HUES48 (cell line): ENCODE data around the gene ELK1.

ENCODE experiments used
- H3K27ac ChIP-seq: one replicate; pipeline ENCODE4 v1.7.0; 2013; ENCODE audit warnings: low read depth, low read length, inconsistent platforms
- H3K27me3 ChIP-seq: 2 replicates; pipeline ENCODE4 v1.6.1; 2013; ENCODE audit warnings: mild to moderate bottlenecking, low read length; ENCODE audit not compliant: control insufficient read depth, insufficient read depth
- H3K36me3 ChIP-seq: 2 replicates; pipeline ENCODE4 v1.6.1; 2013; ENCODE audit warnings: low read length; ENCODE audit not compliant: control insufficient read depth, insufficient read depth
- H3K4me1 ChIP-seq: 2 replicates; pipeline ENCODE4 v1.6.1; 2013; ENCODE audit warnings: mild to moderate bottlenecking, low read length; ENCODE audit not compliant: control insufficient read depth, insufficient read depth
- H3K4me3 ChIP-seq: 2 replicates; pipeline ENCODE4 v1.5.1; 2013; ENCODE audit warnings: mild to moderate bottlenecking, low read depth, low read length
- H3K9ac ChIP-seq: 2 replicates; pipeline ENCODE4 v1.6.1; 2013; ENCODE audit warnings: mild to moderate bottlenecking, low read depth, low read length, moderate library complexity
- H3K9me3 ChIP-seq: 2 replicates; pipeline ENCODE4 v1.6.1; 2013; ENCODE audit warnings: low read length; ENCODE audit not compliant: control insufficient read depth, insufficient read depth

ELK1 gene

DNA sequence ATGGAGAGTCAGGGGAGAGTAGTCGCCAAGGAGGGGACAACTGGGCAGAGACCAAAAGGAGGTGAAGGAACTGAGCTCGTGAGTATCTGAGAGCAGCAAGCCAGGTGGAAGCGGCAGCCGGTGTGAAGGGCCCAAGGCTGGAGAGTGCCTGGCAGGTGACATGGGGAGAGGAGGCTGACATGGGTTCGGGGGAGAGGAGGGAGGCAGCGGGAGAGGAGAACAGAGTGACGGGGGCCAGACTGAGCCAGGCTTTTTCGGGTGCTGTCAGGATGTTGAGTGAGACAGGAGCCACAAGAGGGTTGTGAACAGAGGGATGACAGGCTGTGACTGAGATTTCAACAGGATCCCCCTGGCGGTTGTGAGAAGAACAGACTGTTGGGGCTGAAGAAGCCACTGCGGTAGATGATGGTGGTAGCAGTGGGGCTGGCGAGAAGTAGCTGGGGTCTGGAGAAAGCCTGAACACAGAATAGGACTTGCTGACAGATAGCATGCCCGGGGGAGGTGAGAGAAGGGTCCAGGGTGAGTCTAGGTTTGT, 5.7 kb downstream of the ELK1 start:
- H3K9ac ChIP-seq = no peak overlapping the region

DNA sequence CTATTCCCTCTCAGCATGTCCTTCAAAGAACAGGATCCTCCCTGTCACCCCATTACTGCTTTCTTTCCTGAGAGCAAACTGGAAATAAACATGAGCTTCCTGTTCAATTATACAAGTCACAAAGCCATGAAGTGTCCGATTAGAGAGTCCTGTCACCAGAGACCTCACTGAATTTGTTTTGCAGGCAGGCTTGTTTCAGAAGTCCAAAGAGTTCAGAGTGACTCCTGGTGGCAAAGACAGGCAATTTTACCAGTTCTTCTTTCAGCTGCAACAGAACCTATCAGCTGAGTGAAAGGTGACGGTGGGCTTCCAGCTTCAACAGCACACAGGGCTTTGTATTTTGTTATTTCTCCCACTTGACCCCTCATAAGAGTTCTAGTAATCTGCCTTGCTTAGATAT, 6.4 kb downstream of the ELK1 start:
- Histone ChIP-seq H3K27me3 (no peaks in the 10 kb centered on the region), H3K4me3 (no peak overlapping the region), H3K9ac (no peak overlapping the region), H3K9me3 (peaks cover 46% of the 10 kb centered on the region), H3K4me1 (no peaks in the 10 kb centered on the region), H3K27ac (no peak overlapping the region), H3K36me3 (peaks cover 50% of the 10 kb centered on the region)

More for the DNA sequence above, 5.7 kb downstream of the ELK1 start:
- no peak overlapping the region for H3K4me3 ChIP-seq
- H3K36me3 ChIP-seq = peaks cover 45% of the 10 kb centered on the region
- peaks cover 47% of the 10 kb centered on the region for H3K9me3 ChIP-seq
- no peaks in the 10 kb centered on the region for H3K27me3 ChIP-seq
- no peak overlapping the region for H3K27ac ChIP-seq
- H3K4me1 ChIP-seq = no peaks in the 10 kb centered on the region

DNA sequence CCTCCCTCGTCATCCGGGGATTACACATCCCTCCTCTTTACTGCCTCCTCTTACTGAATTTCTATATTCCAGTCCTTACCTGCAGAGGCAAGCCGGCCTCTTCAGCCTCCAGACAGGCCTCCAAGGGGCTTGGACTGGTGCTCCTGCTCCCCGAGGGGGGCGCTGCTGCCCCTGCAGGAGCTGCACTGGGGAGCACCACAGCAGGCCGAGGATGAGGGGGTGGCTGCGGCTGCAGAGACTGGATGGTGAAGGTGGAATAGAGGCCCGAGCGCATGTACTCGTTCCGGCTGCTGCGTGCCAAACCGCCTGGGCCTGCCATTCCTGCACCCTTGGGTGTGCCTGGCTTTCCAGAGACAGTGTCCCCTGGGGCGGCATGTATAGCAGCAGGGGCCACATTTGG, 11.5 kb downstream of the ELK1 start:
- H3K9me3 ChIP-seq = peaks cover 41% of the 10 kb centered on the region
- H3K27me3 ChIP-seq = no peaks in the 10 kb centered on the region
- no peak overlapping the region for H3K9ac ChIP-seq
- H3K4me3 ChIP-seq = no peak overlapping the region
- no peak overlapping the region for H3K27ac ChIP-seq
- peaks cover 59% of the 10 kb centered on the region for H3K36me3 ChIP-seq
- H3K4me1 ChIP-seq = no peaks in the 10 kb centered on the region

DNA sequence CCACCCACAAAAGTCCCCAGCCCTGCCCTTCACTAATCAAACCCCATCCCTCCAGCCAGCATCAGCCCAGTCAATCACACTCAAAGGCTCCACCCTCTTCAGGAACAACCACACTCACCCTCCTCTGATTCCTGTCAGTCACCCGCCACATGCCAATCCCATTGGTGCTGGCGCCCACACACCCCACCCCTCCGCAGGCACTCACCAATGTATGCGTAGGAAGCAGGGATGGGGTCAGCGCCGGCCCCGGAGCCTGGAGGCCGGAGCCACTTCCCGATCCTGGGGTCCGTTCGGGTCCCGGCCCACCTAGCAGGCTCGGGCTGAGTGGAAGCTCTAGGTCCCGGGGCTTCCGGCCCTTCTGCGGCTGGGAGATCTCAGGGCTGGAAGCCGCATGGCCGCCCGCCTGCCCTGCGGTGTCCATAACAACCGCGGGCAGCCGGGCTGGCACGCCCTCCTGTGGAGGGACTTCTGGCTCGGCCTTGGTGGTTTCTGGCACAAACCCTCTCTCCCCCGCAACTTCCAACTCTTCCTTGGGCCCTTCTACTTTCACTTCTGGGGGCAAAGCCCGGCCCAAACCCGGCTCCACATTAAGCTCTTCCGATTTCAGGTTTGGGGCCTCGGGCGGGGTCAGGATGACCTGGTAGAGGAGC, 12.7 kb downstream of the ELK1 start:
- Histone ChIP-seq H3K4me3 (no peak overlapping the region), H3K9ac (no peak overlapping the region), H3K36me3 (peaks cover 50% of the 10 kb centered on the region), H3K27ac (no peak overlapping the region), H3K27me3 (no peaks in the 10 kb centered on the region), H3K4me1 (no peaks in the 10 kb centered on the region), H3K9me3 (peaks cover 42% of the 10 kb centered on the region)

DNA sequence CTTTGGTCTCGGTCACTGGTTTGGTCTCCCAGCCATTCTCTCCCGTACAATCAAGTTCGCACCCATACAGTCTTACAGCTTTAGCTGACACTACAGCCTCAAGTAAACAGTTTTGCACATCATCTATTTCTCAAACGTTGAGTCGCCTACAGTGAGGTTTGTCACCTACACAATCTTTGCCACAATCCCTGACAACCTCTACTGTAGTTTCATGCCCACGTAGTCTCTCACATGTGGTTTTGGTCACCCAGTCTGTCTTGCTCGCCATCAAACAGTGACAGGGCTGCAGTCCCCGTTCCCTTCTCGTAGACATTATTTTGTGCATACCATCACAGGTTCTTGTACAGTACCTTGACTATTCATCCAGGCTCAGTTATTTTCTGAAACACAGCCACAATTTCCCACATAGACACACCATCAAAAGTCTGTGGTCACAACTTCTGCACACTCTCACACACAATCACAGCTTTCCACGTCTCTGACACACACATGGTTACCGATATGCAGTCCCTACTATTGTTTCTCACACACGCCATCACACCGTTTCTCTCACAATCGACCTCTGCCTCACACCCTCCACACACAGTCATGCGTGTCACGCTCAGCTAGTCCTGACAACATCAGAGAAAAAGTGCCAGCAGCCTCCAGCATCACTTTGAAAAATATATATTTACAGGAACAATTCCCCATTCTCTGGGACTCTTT, 15.3 kb downstream of the ELK1 start:
- Histone ChIP-seq H3K9me3 (peaks cover 32% of the 10 kb centered on the region), H3K4me1 (no peaks in the 10 kb centered on the region; the same call in 1 of the 2 replicates), H3K9ac (no peak overlapping the region), H3K27ac (no peak overlapping the region), H3K4me3 (no peak overlapping the region), H3K36me3 (peaks cover 31% of the 10 kb centered on the region), H3K27me3 (no peaks in the 10 kb centered on the region)

DNA sequence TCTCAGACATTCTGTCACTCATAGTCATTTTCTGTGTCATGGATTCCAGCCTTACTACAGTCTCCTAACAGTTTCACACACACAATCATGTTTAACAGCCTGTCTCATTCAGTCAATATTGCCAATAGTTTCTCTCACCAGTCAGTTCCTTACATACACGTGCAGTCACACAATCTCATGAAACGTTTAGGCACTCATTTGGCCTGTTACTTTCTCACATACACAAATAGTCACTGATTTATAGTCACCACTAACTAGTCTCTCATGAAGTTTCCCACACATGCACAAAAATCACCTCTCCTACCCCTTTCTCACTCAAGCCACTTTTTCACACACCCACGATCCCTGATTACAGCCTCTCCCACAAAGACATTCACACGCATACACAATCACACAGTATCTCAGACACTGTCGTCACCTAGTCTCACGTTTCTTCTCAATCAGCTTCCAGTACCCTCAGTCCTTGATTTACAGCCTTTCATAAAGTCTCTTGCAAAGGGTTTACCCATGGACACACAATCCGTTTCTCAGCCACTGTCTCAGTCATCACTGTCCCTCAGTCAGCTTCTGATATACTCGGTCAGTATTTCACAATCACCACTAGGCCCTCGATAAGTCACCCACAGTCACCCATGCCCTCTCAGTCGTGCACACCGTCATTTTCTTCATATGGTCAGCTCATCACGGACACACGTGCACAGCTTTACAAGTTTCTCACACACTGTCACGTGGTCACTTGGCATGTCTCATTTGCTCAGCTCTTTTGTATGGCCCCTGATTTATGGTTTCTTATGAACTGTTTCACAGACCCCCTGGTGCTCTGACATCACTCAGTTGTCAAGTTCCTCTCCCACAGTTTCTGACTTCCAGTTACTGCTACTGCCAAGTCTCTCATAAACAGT, 16.4 kb downstream of the ELK1 start:
- no peak overlapping the region for H3K9ac ChIP-seq
- H3K27ac ChIP-seq = no peak overlapping the region
- no peak overlapping the region for H3K4me3 ChIP-seq
- peaks cover 20% of the 10 kb centered on the region for H3K36me3 ChIP-seq
- no peaks in the 10 kb centered on the region; the same call in 1 of the 2 replicates for H3K4me1 ChIP-seq
- H3K27me3 ChIP-seq = no peaks in the 10 kb centered on the region
- peaks cover 32% of the 10 kb centered on the region; the same call in 1 of the 2 replicates for H3K9me3 ChIP-seq

DNA sequence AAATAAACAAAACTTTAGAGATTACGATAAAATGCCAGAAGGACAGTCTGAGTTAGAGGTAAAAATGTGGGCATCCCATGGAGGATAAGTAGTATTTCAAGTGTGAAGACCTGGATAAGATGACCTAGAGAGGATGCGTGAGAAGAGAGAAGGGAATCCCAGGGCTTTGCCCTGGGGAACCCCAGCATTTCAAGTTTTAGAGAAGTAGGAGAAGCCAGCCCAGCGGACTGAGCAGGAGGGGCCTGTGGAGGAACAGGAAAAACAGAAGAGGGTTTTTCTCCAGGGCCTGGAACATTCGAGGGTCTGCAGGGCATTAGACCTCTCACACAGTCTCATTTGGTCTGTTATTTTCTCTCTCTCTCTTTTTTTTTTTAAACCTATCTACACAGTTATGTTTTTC, 17.7 kb downstream of the ELK1 start:
- peaks cover 17% of the 10 kb centered on the region for H3K36me3 ChIP-seq
- H3K9ac ChIP-seq = no peak overlapping the region
- H3K4me3 ChIP-seq = no peak overlapping the region
- H3K27me3 ChIP-seq = no peaks in the 10 kb centered on the region
- no peaks in the 10 kb centered on the region; the same call in 1 of the 2 replicates for H3K4me1 ChIP-seq
- no peak overlapping the region for H3K27ac ChIP-seq
- H3K9me3 ChIP-seq = peaks cover 42% of the 10 kb centered on the region; the same call in 1 of the 2 replicates

DNA sequence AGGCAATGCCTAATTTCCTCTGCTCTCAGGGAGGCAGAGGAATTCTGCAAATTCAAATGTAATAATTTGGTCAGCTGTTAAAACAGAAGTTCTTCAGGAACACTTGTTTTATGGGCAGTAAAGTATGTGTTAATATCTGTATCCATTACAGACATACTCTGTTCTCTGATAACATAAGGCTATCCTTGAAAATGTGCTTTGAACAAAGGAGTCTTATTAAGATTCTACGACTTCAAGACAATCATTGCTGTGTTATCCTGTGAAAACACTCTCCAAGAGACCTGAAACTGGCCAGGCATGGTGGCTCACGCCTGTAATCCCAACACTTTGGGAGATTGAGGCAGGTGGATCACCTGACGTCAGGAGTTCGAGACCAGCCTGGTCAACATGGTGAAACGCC, 18.7 kb downstream of the ELK1 start:
- no peaks in the 10 kb centered on the region; the same call in 1 of the 2 replicates for H3K4me1 ChIP-seq
- no peak overlapping the region for H3K4me3 ChIP-seq
- H3K9ac ChIP-seq = no peak overlapping the region
- H3K27me3 ChIP-seq = no peaks in the 10 kb centered on the region
- peaks cover 39% of the 10 kb centered on the region; the same call in 1 of the 2 replicates for H3K9me3 ChIP-seq
- no peak overlapping the region for H3K27ac ChIP-seq
- H3K36me3 ChIP-seq = peaks cover 12% of the 10 kb centered on the region

DNA sequence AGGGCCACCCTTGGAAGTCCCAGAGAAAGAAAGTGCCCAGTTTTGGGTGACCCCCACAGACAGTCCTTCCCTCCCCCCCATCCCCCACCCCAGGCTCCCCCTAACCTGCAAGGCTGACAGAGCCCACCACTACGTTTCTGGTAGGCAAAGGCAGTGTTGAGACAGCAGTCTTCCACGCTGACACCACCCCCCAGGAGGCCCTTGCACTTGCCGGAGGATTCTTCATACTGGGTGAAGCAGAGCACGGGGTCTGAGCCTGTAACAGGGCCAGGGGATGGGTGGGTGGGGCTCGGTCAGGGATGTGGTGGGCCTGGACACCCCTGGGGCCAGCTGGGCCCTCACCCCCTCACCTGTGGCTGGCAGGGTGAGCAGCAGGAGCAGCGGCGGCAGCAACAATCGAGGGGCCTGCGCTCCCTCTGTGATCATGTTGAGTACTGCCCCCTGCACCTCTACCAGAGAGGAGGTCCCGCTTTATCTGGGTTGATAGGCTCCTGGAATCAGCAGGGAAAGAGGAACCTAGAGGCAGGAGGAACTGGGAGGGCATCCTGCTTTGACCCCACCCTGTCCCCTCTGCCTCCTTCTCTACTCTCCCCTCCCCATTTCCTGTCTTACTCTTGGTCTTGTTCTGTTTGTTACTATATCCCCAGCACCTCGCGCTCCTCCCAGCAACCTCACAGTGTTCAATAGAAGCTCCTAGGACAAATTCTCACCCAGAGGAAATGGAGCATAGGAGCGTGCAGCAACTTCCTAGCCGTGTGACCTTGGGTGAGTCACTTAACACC, 20.8 kb downstream of the ELK1 start, which contains the start of gene CFP:
Gene CFP (minus strand): TSS at position 512 of the 782 bp plus-strand sequence. CDS start 86 bp downstream, at position 426.
- H3K27ac ChIP-seq = no peak within 1 kb of the TSS
- peaks cover 3% of the 10 kb centered on the region; the same call in 1 of the 2 replicates for H3K36me3 ChIP-seq
- no peaks in the 10 kb centered on the region for H3K27me3 ChIP-seq
- no peak within 1 kb of the TSS for H3K9ac ChIP-seq
- no peaks in the 10 kb centered on the region; the same call in 1 of the 2 replicates for H3K4me1 ChIP-seq
- H3K4me3 ChIP-seq = no peak within 1 kb of the TSS
- peaks cover 47% of the 10 kb centered on the region for H3K9me3 ChIP-seq

DNA sequence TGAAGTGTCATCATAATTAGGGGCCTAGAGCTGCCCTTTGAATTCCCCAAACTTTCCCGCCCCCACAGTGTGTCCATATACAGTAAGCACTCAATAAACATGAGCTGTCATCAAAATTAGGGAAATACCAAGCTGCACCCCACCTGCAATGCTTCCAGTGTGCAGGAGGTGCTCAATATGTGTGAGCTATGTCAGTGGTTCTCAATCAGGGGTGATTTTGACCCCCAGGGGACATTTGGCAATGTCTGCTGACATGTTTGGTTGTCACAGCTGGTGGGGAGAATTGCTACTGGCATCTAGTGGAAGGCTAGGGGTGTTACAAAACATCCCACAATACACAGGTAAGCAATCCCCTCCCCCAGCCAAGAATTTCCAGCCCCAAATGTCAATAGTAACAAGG, 21.4 kb downstream of the ELK1 start:
- Histone ChIP-seq H3K9ac (no peak overlapping the region), H3K4me1 (no peaks in the 10 kb centered on the region; the same call in 1 of the 2 replicates), H3K27ac (no peak overlapping the region), H3K36me3 (0 out of 2 replicates have a peak, but pooled peaks cover under 1% of the 10 kb centered on the region), H3K4me3 (no peak overlapping the region), H3K27me3 (no peaks in the 10 kb centered on the region), H3K9me3 (peaks cover 50% of the 10 kb centered on the region)
